IMR-90 (cell line): ENCODE measurements around the gene SLC39A5.

Experiments used
- BHLHE40 ChIP-seq: fragments of 150-350 bp; IDR thresholded peaks from 2 replicates; pipeline ENCODE4 v1.6.1; 2016; ENCODE audit warnings: mild to moderate bottlenecking, low read depth, low read length
- CEBPB ChIP-seq: IDR thresholded peaks from 2 replicates; pipeline ENCODE4 v1.6.1; 2012; ENCODE audit warnings: low read depth, low read length, improper control_type of control experiment
- CTCF ChIP-seq: conservative IDR thresholded peaks from 2 replicates; pipeline ENCODE4 v1.5.1; 2012; ENCODE audit warnings: mild to moderate bottlenecking, low read depth, low read length, improper control_type of control experiment
- ELK1 ChIP-seq: fragments of 150-350 bp; IDR thresholded peaks from 2 replicates; pipeline ENCODE4 v1.6.1; 2016; ENCODE audit warnings: low read depth, mild to moderate bottlenecking, low read length, moderate library complexity, borderline replicate concordance
- MAFK ChIP-seq: IDR thresholded peaks from 2 replicates; pipeline ENCODE4 v1.6.1; 2012; ENCODE audit warnings: low read depth, low read length, improper control_type of control experiment
- MAZ ChIP-seq: IDR thresholded peaks from 2 replicates; pipeline ENCODE4 v1.6.1; 2012; ENCODE audit warnings: low read depth, mild to moderate bottlenecking, low read length, improper control_type of control experiment, moderate library complexity, borderline replicate concordance
- NFE2L2 ChIP-seq: fragments of 150-350 bp; IDR thresholded peaks from 2 replicates; pipeline ENCODE4 v1.6.1; 2016; ENCODE audit warnings: low read depth, mild to moderate bottlenecking, low read length
- POLR2A ChIP-seq: IDR thresholded peaks from 2 replicates; pipeline ENCODE4 v1.6.1; 2012; ENCODE audit warnings: mild to moderate bottlenecking, low read depth, low read length
- RAD21 ChIP-seq: IDR thresholded peaks from 2 replicates; pipeline ENCODE4 v1.6.1; 2012; ENCODE audit warnings: low read length, improper control_type of control experiment
- RCOR1 ChIP-seq: IDR thresholded peaks from 2 replicates; pipeline ENCODE4 v1.6.1; 2012; ENCODE audit warnings: mild to moderate bottlenecking, low read length, improper control_type of control experiment; ENCODE audit not compliant: insufficient replicate concordance

GRCh38 chr12:56206452-56207166 is 23.2 kb upstream of the SLC39A5 start:
- TF ChIP-seq CTCF (peak; percentile 58), POLR2A (no peak), CEBPB (peak; percentile 72), MAFK (0 out of 2 replicates have a peak, but pooled peaks have one; percentile 10), RCOR1 (no peak), MAZ (no peak), ELK1 (no peak), RAD21 (peak; percentile 57), BHLHE40 (no peak), NFE2L2 (no peak)
